ENCODE measurements around the gene COL25A1. TPM values are rescaled to one million over a fixed set of nuclear protein-coding genes. Genes with fewer than 3 reads are reported as not detected.

The COL25A1 gene
- polyA plus RNA-seq, 2 of the 4 experiments (the other 2 are of a cell fraction), result not detected

DNA sequence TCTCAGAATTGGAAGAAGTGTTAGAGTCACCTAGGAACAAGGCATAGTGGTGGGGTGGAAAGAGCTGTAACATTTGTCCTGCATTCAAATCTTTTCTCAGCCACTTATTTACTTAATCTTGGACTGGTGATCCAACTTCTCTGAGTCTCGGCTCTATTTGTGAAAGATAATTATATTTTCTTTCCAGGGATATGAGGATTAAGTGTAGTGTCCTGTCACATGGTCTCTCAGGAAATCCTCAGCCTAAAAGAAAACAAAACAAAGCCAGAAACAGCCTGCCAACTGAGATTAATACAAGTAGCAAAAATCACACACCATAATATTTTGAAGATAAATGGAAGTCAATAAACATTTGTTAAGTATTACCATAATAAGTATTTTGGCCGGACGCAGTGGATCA lies 506.3 kb downstream of the COL25A1 start:
- DNase-seq (ENCODE audit: low read depth in 1 of 2, low spot score in 1 of 2) (no peak), ATAC-seq (no peak), FAIRE-seq (no peak)
- Histone ChIP-seq H3K27ac (no peak overlapping the region), H3K4me1 (no peaks in the 10 kb centered on the region), H3K4me2 (no peak overlapping the region), H3K9me3 (no peaks in the 10 kb centered on the region), H3K4me3 (no peak overlapping the region)
- ChIA-PET CTCF (no interaction called here), POLR2A (no interaction called here)
- 44% methylated on average over 3 of the region's 3 CpGs for WGBS (ENCODE audit: missing lambda C conversion rate)
- TF ChIP-seq, protein P1, sequence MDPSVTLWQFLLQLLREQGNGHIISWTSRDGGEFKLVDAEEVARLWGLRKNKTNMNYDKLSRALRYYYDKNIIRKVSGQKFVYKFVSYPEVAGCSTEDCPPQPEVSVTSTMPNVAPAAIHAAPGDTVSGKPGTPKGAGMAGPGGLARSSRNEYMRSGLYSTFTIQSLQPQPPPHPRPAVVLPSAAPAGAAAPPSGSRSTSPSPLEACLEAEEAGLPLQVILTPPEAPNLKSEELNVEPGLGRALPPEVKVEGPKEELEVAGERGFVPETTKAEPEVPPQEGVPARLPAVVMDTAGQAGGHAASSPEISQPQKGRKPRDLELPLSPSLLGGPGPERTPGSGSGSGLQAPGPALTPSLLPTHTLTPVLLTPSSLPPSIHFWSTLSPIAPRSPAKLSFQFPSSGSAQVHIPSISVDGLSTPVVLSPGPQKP (IDR thresholded peaks at IDR 0.05; ENCODE audit: low read depth, low read length), result no peak
- TF ChIP-seq PHF8 (IDR thresholded peaks at IDR 0.05; ENCODE audit: borderline replicate concordance, low read depth) (no peak), CBX2 (IDR thresholded peaks at IDR 0.05; ENCODE audit: borderline replicate concordance, low read depth) (no peak), REST (IDR thresholded peaks at IDR 0.05) (no peak), ZNF302 (CRISPR knock-in tag; IDR thresholded peaks at IDR 0.05) (no peak)

DNA sequence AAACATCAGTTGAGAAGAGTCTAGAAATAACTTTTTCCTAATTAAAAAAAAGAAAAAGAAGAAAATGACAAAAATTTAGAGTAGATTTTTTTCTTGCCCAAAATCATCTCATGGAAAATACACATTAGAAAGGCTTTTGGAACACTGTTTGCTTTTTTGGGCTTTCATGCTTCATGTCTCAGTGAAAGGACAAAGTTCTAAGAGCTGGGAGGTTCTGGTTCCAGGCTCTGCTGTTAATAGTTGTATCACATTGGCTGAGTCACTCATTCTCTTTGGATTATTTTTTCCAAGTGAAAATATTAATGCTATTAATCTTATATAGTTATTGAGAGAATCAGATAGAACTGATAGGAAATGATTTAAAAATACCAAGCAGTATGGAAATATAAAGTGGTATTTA lies 506.7 kb downstream of the COL25A1 start:
- FAIRE-seq, result no peak

DNA sequence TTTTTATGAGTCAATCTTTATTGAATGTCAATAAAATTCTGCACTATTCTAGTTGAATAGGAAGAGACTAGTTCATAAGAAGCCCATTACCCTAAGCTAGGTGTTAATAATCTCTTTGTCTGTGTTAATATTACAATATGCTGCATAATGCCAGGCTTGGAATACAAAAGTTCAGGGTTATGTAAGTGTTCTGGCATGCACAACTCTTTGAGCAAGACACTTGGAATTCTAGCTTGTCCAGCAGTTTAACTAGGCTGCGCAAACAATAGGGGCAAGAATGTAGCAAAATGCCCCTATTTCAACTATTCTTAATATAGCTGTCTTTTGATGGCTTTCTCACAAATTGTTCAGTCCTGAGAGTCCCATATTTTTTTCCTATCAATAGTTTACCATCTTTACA lies 508.3 kb downstream of the COL25A1 start:
- FAIRE-seq, result no peak
- no peak overlapping the region for H3K27ac ChIP-seq
- TF ChIP-seq ESRRA (IDR thresholded peaks at IDR 0.05; ENCODE audit: borderline replicate concordance, low read length) (no peak), MYC (IDR thresholded peaks at IDR 0.05; ENCODE audit: borderline replicate concordance, low read length) (no peak)
- no peak overlapping the region for H3K4me2 ChIP-seq
- H3K9me3 ChIP-seq, result no peaks in the 10 kb centered on the region
- no peaks in the 10 kb centered on the region for H3K4me1 ChIP-seq
- 28% methylated on average over 1 of the region's 1 CpG for WGBS (ENCODE audit: missing lambda C conversion rate)
- no peak for DNase-seq (ENCODE audit: low read depth in 1 of 2, low spot score in 1 of 2)
- H3K4me3 ChIP-seq, result no peak overlapping the region
- POLR2A ChIA-PET, result interaction anchor here (0.6 kb wide), 1 partner anchor 144 kb away, joined by 3 read pairs; no protein-coding TSS in a partner anchor
- CTCF ChIA-PET, result interaction anchor here (0.5 to 1.2 kb wide), 2 partner anchors 11 to 593 kb away, joined by 3 read pairs; no protein-coding TSS in a partner anchor
- ATAC-seq, result no peak

More for the DNA sequence above, 506.7 kb downstream of the COL25A1 start:
- CTCF ChIA-PET, result no interaction called here
- Histone ChIP-seq H3K4me1 (no peaks in the 10 kb centered on the region), H3K4me3 (no peak overlapping the region), H3K4me2 (no peak overlapping the region), H3K27ac (no peak overlapping the region), H3K9me3 (no peaks in the 10 kb centered on the region)
- no peak for DNase-seq (ENCODE audit: low read depth in 1 of 2, low spot score in 1 of 2)
- ATAC-seq, result no peak
- TF ChIP-seq HOXB13 (CRISPR knock-in tag; IDR thresholded peaks at IDR 0.05; ENCODE audit: low read depth), result no peak
- TF ChIP-seq, protein P2, sequence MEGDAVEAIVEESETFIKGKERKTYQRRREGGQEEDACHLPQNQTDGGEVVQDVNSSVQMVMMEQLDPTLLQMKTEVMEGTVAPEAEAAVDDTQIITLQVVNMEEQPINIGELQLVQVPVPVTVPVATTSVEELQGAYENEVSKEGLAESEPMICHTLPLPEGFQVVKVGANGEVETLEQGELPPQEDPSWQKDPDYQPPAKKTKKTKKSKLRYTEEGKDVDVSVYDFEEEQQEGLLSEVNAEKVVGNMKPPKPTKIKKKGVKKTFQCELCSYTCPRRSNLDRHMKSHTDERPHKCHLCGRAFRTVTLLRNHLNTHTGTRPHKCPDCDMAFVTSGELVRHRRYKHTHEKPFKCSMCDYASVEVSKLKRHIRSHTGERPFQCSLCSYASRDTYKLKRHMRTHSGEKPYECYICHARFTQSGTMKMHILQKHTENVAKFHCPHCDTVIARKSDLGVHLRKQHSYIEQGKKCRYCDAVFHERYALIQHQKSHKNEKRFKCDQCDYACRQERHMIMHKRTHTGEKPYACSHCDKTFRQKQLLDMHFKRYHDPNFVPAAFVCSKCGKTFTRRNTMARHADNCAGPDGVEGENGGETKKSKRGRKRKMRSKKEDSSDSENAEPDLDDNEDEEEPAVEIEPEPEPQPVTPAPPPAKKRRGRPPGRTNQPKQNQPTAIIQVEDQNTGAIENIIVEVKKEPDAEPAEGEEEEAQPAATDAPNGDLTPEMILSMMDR (IDR thresholded peaks at IDR 0.05), result no peak
- no peak for TF ChIP-seq KDM1A (IDR thresholded peaks at IDR 0.05; ENCODE audit: low read depth)
- no peak for TF ChIP-seq JUNB (IDR thresholded peaks at IDR 0.05)
- TF ChIP-seq RAD21 (conservative IDR thresholded peaks at IDR 0.05 in 1 of 2, IDR thresholded peaks at IDR 0.05 in 1 of 2), result no peak
- no peak for TF ChIP-seq KDM5A (IDR thresholded peaks at IDR 0.05)
- no peak for TF ChIP-seq HOXB5 (CRISPR knock-in tag; IDR thresholded peaks at IDR 0.05)
- no peak for TF ChIP-seq GATA3 (IDR thresholded peaks at IDR 0.05; ENCODE audit: borderline replicate concordance)
- TF ChIP-seq E2F6 (IDR thresholded peaks at IDR 0.05; ENCODE audit: borderline replicate concordance, low read depth), result no peak
- no peak for TF ChIP-seq RFX5 (IDR thresholded peaks at IDR 0.05)
- POLR2A ChIA-PET, result no interaction called here
